K562 (cell line): Measurements from ENCODE around the gene SCAP. TPM values are rescaled to one million over a fixed set of nuclear protein-coding genes. Genes with fewer than 3 reads are reported as not detected.

Source experiments
- ATF6 ChIP-seq: sonication (generic); formaldehyde crosslinking; IDR thresholded peaks from 2 replicates; pipeline ENCODE4 v1.4.0; 2020; ENCODE audit warnings: mild to moderate bottlenecking, missing genetic modification reagents
- DPF2 ChIP-seq: fragments of 450-650 bp; IDR thresholded peaks from 2 replicates; pipeline ENCODE4 v1.6.1; 2016
- EP400 ChIP-seq: fragments of 450-650 bp; IDR thresholded peaks from 2 replicates; pipeline ENCODE4 v1.6.1; 2017; ENCODE audit warnings: antibody characterized with exemption, mild to moderate bottlenecking, moderate library complexity
- EWSR1 ChIP-seq: fragments of 450-650 bp; IDR thresholded peaks from 2 replicates; pipeline ENCODE4 v1.6.1; 2018; ENCODE audit warnings: borderline replicate concordance, mild to moderate bottlenecking, low read depth, moderate library complexity; ENCODE audit not compliant: partially characterized antibody
- HMBOX1 ChIP-seq: sonication (generic); IDR thresholded peaks from 2 replicates; pipeline ENCODE4 v1.6.1; 2016
- SIN3A ChIP-seq, 2 experiments: fragments of 150-350 bp in 1 of 2; IDR thresholded peaks; 2 replicates each; pipeline ENCODE4 v1.6.1; 2011 to 2016; ENCODE audit warnings: borderline replicate concordance in 2 of 2, low read depth in 2 of 2, low read length in 2 of 2, mild to moderate bottlenecking in 2 of 2, moderate library complexity in 2 of 2; ENCODE audit not compliant: control insufficient read depth in 1 of 2
- ZBTB12 ChIP-seq: fragments of 250-450 bp; sonication (Bioruptor Pico); IDR thresholded peaks from 2 replicates; pipeline ENCODE4 v1.4.0; 2020
- ZBTB40 ChIP-seq, 2 experiments: fragments of 450-650 bp in 1 of 2; sonication (generic) in 1 of 2; formaldehyde crosslinking in 1 of 2; IDR thresholded peaks; 2 replicates each; pipeline versions ENCODE4 v1.7.1 to v1.9.0; 2016 to 2022; ENCODE audit warnings: inconsistent platforms in 1 of 2, mild to moderate bottlenecking in 1 of 2, missing genetic modification reagents in 1 of 2
- ZFP36 ChIP-seq: fragments of 150-350 bp; IDR thresholded peaks from 2 replicates; pipeline ENCODE4 v1.6.1; 2018; ENCODE audit warnings: low read length, low read depth; ENCODE audit not compliant: partially characterized antibody
- ZNF740 ChIP-seq, 3 experiments: fragments of 200-800 bp in 1 of 3; sonication (Bioruptor generic) in 1 of 3; sonication (generic) in 1 of 3; formaldehyde crosslinking in 1 of 3; IDR thresholded peaks; 2 replicates each; pipeline versions ENCODE4 v1.6.1 to v1.8.0; 2016 to 2022; ENCODE audit warnings: mild to moderate bottlenecking in 2 of 3, missing compliant biosample characterization in 2 of 3, missing genetic modification characterization in 2 of 3, missing genetic modification reagents in 1 of 3
- polyA plus RNA-seq, 8 experiments: library from polyadenylated mRNA; depleted of rRNA in 4 of 8; stranded (reverse) in 5 of 8; unstranded in 3 of 8; fragments of >200 nt; fragmentation: Nextera tagmentation in 2 of 8; fragmentation: Illumina TruSeq in 1 of 8; extraction: Ambion mirVana in 2 of 8; extraction: Trizol in 1 of 8; gene quantifications; 2 replicates each; pipeline versions ENCODE4 v1.2.1 to v1.2.3, GENCODE V29; 2011 to 2014; ENCODE audit warnings: inconsistent platforms in 1 of 8, missing spikeins in 1 of 8
- total RNA-seq, 7 experiments: library from RNA; depleted of rRNA in 6 of 7; stranded (reverse); fragments of >200 nt in 6 of 7; fragmentation: Illumina TruSeq in 2 of 7; extraction: Trizol in 2 of 7; gene quantifications; 2 replicates each; pipeline versions ENCODE4 v1.2.1 to v1.2.3, GENCODE V29; 2011 to 2021; ENCODE audit warnings: low replicate concordance in 1 of 7

The SCAP gene
- total and polyA plus RNA-seq, 9 of the 15 experiments (the other 6 are each of a cell fraction or from before 2014, with no cell fraction given) = 2.6 to 104 (median 37.8) TPM

GRCh38 chr3:47475029-47475569 lies 642 bp downstream of the SCAP start (continued):
- TF ChIP-seq ZBTB40 (IDR thresholded peaks at IDR 0.05) (0 out of 2 replicates have a peak, but pooled peaks have one; percentile 21), ZBTB40 (CRISPR knock-in tag; IDR thresholded peaks at IDR 0.05) (no peak), EWSR1 (no peak), DPF2 (peak; percentile 50; the same call in 1 of the 2 replicates), ZBTB12 (CRISPR knock-in tag) (no peak), ATF6 (CRISPR knock-in tag) (0 out of 2 replicates have a peak, but pooled peaks have one; percentile 17), ZFP36 (no peak), SIN3A (IDR thresholded peaks at IDR 0.05; ENCODE audit: borderline replicate concordance in 2 of 2, control insufficient read depth in 1 of 2, low read depth in 2 of 2, low read length in 2 of 2) (0 out of 4 replicates have a peak, but pooled peaks of 1 of the 2 experiments have one; percentile 54), HMBOX1 (peak; percentile 52; the same call in 1 of the 2 replicates), EP400 (no peak), ZNF740 (CRISPR knock-in tag; IDR thresholded peaks at IDR 0.05) (0 out of 2 replicates have a peak, but pooled peaks have one; percentile 73), ZNF740 (tag; IDR thresholded peaks at IDR 0.05) (peak in 1 of 2 experiments; percentile 57; a peak in 1 of 4 replicates)
